GM19239 (cell line): ENCODE data around the gene TLDC2.

Experiments used
- DNase-seq: peaks from one replicate; pipeline ENCODE4 v3.0.0; 2011; ENCODE audit warnings: low spot score; ENCODE audit not compliant: insufficient read length
- FAIRE-seq: peaks from 2 replicates; lab custom pipeline; 2011; peaks lifted over from hg19 to GRCh38; lab: Jason Lieb, UNC

TLDC2 gene

DNA sequence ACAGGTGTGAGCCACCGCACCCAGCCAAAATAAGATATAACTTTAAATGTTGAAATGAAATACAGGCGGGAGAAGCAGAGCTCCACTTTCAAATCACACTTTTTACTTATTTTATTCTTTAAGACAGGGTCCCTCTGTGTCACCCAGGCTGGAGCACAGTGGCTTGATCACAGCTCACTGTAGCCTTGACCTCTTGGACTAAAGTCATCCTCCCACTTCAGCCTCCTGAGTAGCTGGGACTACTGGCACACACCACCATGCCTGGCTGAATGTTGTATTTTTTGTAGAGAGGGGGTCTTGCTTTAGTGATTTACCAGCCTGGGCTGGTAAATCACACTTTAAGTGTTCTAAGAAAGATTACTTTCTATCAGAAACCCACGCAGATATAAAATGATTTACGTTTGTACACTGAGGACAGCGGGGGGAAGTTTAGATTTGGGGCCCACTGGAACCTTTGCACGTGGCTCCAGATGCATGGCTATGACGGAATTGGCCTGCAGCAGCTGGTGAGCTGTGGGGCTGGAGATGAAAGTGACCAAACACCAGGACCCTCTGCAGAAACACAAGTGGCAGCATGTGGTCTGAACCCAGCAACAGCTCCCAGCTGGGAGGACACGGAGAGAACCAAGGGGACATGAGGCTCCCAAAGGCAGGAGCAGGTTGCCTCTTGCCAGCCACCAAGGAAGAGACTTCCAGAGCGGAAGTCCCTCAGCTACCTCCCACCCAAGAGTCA is 26.4 kb upstream of the TLDC2 start:
- FAIRE-seq (no peak), DNase-seq (no peak)

DNA sequence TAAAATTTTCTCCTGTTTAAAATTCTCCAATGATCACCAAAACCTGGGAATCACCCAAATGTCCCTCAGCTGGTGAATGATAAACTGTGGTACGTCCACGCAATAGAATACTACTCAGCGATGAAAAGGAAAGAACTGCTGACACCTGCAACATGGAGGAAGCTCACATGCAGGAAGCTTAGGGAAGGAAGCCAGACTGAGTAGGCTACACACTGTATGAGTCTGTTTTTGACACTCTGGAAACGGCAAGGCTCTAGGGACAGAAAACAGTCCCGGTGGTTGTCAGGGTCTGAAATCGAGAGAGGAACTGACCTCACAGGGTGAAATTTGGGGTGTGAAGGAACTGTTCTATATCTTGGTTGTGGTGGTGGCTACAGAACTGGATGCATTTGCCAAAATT is 25.2 kb upstream of the TLDC2 start:
- FAIRE-seq (peak; percentile 85), DNase-seq (no peak)

DNA sequence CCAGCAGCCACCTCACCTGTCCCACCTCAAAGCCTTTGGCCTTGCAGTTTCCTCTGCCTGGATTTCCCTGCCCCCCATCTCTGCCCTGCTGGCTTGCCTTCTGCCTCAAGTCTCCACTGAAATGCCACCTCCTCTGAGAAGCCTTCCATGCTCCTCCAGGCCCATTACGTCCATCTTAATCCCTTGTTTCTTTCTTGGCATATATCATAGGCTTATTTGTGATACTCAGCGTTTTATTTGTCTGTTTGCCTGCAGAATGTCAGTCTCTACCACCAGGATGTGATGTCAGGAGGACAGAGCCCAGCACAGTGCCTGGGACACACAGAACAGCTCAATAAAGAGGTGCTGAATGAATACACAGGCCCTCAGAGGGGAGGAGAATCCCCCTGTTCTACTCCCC is 24.4 kb upstream of the TLDC2 start:
- no peak for FAIRE-seq

DNA sequence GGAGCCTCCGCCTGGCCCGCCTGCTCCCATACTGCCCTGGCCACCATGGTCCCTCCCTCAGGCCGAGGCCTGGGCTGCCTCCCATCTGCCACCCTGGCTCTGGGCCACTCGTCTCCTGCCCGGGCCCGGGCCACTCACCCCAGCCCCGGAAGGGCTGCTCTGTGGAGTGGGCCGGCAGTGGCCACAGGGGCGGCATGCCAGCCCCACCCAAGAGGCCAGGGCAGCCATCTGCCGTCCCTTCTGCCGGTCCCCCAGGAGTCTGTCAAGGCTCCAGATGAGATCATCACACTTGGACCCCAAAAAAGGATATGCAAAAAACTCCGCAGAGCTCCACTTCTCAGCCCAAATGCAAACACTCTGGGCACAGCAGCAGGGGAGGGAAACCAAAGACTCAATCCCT is 23.8 kb upstream of the TLDC2 start:
- FAIRE-seq (peak; percentile 90), DNase-seq (no peak)

More for the DNA sequence above, 24.4 kb upstream of the TLDC2 start:
- no peak for DNase-seq

DNA sequence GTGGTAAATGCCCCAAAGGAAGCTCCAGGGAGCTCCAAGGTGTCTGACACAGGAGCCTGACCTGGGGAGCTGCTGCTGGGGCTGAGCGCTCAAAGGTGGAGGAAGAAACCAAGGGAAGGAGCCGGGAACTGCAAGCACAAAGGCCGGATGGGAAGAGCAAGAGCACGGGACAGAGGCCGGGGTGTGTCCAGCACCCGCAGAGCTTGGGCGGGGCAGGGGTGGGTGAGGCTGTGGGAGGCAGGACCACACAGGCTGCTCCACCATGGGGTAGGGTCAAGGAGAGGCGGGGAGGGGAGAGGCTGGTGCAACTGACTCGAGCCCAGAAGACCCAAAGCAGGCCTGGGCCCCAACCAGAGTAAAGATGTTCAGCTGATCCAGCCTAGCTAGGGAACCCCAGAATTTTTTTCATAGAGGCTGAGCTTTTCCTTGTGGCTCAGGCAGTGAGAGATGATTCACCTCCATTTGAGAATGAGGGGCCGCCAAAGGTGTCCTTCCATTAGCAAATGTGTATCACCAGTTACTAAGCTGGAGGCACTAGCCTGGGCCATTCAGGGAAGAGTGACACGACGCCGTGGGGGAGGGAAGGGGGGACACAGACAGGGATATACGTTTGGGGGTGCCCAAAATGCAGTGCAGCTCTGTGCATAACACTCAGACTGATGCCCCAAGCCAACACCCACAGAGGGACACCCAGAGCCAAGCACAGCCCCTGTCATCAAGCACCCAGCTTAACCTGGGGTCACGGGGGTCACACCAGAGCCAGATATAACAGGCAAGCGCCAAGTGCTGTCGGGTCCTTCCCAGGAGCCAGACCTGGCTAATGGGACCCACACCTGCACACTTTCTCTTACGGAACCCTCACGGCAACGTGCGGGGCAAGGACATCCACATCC is 21.3 kb upstream of the TLDC2 start:
- DNase-seq, result no peak
- no peak for FAIRE-seq

DNA sequence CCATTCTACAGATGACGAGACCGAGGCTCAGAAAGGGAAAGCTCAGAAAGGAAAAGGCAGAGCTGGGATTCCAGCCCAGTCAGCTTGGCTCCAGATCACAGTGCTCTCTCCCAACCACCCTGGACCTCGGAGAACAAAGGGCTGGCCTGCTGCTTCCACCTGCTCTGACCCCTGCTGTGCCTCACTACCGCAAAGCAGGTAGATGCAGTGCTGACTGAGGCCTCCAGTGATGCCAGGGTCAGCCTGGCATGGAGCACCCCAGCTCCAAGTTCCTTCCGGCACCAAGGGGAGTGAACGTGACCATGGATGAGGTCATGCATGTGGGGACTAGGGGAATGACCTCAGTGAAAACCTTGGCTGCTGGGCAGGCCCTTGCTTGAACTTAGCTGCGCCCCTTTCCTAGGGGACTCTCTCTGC is 20.7 kb upstream of the TLDC2 start:
- no peak for FAIRE-seq
- DNase-seq, result no peak

DNA sequence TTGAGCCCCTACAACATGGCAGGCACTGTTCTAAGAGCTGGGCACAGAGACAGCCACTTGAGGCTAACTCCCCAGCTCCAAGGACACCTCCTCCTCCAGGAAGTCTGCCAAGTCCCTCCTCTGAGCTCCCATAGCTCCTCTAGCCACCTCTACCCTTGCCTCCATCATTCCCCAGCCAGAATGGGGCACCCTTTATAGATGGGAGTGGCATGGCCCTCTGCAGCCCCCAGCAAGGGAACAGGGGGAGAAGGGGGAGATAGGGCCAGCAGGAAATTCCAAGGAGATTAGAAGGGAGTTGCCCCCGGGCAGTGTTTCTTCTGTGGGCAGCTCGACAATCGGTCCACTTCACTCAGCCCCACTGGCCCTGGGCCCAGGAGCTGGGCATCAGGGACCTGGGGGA is 19.7 kb upstream of the TLDC2 start:
- FAIRE-seq (no peak), DNase-seq (no peak)

DNA sequence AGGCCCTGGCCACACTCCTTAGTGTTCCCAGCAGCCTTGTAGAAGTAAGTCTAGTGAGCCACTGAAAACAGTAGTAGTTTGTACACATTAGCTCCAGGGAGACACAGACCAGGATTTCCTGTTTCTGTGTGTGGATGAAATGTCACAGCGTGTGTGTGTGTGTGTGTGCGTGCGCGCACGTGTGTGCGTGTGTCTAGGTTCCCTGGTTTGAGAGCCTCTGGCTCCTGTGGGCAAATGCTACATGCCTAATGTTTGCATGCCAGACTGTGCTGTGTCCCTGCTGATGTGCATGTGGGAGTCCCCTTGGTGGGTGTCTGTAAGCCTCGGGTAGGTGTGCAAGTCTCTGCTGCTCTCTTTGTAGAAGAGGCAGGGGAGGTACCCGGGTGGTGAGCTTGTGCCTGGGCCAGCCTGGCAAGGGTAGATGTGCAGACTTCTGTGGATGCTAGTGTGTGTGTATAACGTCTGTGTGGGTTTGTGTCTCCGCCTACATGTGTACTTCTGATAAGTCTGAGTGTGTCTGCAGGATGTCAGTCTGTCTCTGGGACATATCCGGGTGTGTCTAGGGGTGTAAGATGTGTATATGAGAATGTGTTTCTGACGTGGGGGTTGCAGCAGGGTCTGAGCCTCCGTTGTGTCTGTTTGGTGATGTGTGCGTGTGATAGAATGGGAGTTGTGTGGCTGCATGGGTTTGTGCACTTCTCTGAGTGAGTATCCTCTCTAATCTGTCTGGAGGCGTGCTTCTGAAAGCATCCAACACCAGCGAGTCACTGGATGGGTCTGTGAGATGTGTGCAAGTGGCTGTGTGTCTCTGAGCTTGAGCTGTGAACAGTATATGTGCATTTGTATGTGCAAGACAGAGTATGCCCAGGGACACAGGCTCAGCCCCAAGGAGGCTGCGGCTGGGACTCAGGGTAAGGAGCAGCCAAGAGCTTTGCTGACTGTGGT is 19.0 kb upstream of the TLDC2 start:
- FAIRE-seq (peak; percentile 8), DNase-seq (no peak)

DNA sequence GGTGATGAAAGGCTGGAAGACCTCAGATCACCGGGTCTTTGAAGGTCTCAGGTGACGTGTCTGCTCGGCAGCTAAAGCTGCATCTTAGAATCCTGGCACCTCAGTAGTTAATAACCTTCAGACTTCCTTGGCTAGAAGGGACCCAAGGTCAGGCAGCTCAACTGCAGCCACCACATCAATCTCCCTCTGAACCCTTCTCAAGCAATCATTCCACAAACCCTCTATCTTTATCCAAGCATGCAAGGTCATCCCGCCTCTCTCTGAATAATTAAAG is 16.7 kb upstream of the TLDC2 start:
- FAIRE-seq, result no peak

DNA sequence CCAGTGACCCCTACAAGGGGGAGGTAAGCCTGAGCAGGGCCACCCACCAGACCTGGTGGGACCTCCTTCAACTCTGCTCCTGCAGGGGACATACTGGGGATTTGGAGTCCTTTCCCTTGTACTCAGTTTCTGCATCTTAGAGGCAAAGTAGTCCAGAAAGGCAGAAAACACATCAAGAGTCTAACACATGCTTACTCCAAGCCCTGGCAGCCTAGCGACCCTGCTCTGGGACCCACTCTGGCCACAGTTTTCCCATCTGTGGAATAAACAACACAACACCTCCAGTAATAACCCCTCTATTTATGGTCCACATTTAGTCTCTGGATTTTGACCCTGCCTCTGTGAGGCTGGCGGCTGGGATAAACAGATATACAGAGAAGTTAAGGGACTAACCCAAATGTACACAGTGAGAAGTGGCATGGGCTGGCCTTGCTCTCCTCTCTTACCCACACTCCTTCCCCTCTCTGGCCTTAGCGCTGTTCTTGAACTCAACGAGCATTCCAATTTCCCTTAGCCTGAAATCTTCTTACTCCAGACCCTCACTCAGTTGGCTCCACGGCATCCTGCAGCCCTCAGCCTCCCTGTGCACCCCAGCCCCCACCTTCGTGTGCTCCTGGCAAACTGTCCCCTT is 16.1 kb upstream of the TLDC2 start:
- FAIRE-seq (no peak), DNase-seq (no peak)

More for the DNA sequence above, 16.7 kb upstream of the TLDC2 start:
- DNase-seq, result no peak

DNA sequence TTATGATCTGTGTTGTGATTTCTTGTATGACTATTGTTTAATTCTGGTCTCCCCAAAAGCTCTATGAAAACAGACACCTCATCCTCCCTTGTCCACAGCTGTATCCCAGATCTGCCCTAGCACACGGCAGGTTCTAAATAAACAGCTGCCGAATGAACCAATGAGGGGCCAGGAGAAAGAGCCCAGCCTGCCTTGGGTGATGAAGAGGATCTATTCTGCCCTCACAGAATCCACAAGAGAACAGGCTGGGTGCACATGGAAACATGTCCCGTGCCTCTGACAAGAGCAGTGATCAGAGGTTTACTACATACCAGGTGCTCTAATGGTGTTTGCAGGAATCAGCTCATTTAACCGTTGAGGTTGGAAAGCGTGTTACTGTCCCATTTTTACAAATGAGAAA is 15.6 kb upstream of the TLDC2 start:
- no peak for FAIRE-seq
- no peak for DNase-seq

DNA sequence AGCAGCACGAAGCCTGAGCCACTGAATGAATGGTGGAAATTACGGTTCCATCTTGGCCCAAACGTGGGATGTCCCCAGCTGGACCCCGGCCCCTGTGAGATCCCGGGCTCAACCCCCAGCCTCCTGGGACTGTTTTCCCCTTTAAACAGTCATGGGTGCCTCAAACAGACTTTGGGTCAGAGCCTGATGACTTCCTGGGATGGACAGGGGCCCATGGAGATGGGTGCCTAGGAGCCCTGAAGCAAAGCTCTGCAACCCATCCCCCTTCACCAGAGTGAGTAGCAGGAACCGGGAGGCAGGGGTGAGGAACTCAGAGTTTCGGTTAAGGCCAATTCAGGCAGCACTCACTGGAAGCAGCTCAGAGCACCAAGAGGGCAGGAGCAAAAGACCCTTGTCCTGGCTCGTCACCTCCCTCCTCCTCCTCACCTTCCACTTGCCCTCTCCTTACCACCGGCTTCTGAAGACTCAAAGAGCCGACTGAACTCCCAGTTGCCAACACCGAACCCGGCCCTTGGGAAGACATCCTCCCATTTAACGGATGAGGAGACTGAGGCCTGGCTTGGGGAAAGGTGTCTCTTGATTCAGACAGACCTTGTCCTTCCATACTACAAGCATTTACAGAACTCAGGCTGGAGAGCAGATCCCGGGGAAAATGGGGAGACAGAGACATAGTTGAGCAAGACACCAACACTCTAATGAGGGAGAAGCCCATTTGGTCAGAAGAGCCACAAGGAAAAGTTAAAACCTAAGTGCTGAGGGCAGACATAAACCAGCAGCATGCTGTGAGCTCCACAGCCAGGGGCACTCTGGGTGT is 14.9 kb upstream of the TLDC2 start:
- DNase-seq (no peak), FAIRE-seq (no peak)

DNA sequence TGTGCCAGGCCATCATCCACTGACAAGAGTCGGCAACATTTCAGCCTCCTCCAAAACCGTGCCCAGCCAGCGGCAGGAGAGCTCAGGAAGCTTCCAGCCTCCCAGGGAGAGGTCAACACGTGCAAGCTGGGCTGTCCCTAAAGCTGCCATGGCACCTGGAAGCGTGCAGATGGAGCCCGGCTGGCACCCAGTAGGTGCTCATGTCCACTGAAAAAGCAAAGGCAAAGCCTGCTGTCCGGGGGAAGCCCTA is 14.4 kb upstream of the TLDC2 start:
- DNase-seq (no peak), FAIRE-seq (no peak)

DNA sequence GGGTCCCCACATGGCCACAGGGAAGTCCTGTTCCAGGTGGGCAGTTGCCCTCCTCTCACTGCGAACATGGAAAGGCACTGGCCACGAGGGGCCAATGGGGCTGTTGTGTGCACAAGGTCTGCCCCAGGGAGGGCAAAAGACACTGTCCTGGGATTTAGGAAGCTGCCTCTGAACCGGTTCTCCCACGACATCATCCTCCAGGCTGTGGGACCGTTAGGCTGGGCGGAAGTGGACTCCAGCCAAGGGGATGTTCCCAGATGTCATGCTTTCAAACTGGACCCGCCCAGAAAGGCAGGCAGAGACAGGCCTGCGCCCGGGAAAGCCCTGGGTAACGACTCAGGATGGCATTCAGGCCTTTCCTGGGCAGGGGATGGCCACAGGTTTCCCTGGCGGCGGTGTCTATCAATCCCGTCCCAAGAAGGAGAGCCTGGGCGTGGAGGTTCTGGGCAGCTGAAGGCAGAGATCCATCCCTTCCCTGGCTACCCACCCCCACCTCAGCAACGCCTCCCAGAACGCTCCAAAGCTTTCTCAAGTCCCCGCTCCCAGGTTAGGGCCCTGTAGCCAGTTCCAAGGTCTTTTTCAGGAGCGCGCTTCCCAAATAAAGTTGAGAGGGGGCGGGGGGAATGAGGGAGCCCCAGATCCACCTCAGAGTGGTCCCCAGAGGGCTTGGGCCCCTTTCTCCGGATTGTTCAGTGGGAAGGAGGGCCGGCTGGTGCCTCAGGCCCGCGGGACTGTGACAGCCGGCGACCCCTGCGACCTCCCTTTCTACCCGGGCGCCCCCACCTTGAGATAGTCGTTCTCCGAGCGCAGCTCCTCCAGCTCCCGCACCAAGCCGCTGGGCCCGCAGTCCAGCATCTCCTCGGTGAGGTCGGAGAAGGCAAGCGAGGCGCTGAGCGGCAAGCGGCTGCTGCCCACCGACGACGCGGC is 13.8 kb upstream of the TLDC2 start:
- DNase-seq, result no peak
- FAIRE-seq, result no peak

DNA sequence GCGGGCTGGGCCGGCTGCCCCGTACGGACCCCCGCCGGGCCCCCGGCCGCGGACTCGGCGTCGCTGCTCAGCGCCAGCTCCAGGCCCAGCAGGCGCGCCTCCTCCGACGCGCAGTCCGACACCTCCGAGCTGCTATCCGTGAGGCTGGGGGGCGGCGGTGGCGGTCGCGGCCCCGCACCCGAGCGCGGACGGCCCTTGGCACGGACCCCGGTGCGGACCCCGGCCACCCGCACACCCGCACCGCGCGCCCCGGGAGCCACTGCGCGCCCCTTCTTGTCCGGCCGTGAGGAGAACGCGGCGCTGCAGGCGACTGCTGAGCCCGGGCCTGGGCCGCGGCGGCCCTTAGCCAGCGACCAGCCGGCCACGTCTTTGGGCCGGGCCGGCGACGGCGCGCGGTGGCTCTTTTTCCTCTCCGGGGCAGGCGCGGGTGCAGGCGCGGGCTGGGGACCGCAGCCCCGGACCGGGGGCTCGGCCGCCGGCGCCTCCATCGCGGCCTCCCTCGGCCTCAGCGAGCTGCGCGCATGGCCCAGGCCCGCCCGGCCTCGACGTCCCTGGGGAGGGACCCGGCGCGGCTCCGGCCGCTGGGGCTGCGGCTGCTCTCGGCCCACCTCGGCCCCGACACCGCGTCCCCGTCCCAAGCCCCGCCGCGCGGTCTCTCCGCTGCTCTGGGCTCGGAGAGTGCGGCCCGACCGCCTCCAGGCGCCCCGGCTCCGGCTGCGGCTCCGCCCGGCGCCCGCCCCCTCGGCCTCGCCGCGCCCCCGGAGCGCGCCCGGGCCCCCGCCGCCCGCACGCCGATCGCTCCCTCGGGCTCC is 12.9 kb upstream of the TLDC2 start:
- no peak for FAIRE-seq
- peak; percentile 49 for DNase-seq

DNA sequence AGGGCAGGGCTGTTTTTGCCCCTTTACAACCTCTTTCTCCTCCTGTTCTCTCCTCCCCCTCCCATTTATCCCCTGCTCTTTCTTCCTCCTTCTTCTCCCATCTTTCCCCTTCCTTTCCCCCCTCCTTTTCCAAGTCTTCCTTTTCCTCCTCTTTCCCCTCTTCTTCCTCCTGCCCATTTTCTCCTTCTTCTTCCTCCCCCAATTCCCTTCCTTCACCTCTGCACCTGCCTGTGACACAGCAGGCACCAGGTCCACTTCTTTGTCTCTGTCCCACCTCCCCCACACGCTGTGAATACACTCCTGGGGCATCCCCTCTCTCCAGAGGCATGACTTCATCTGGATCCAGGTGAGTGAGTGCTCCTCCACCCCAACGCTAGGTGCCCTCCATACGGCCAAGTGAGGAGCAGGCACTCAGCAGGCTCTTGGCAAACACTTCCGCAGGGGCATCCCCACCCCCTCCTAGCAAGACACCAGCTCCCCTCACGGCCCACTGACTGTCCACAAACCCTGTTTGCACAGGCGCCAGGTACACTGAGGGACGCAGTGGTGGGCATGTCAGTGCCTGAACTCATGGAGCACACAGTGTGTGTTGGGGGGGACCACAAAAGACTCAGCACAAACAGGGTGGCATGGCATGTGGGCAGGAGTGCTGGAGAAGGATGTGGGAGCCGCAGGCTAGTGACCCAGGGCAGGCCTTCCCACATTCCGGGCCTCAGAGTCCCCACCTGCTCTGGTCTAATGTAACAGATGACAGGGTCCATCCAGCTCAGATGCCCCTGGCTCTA is 10.7 kb upstream of the TLDC2 start:
- DNase-seq (no peak), FAIRE-seq (no peak)

DNA sequence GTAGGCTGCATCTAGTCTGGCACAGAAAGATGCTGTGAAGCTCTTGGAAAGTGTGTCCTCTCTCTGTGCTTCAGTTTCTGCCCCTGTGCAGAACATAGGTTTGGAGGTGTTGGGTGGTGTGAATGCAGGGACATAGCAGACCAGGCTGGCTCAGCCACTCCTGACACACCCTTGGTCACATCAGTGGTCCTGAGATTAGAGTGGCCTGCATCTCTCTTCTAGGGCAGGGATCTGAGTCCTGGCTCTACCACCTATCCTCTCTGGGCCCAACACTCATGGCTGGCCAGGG is 10.1 kb upstream of the TLDC2 start:
- FAIRE-seq (no peak), DNase-seq (no peak)
